Globus pallidus (tissue), 1 donor: Measurements from ENCODE around the gene FBXO11.
"Not testable (repeated sequence)": the region's sequence is repeated elsewhere in the genome, so short reads cannot be mapped to it uniquely, and the experiment has no call there.

Experiments used
- DNase-seq: peaks from one replicate; pipeline ENCODE4 v3.0.0-alpha.2; 2015; ENCODE audit warnings: low spot score

Gene FBXO11

DNA sequence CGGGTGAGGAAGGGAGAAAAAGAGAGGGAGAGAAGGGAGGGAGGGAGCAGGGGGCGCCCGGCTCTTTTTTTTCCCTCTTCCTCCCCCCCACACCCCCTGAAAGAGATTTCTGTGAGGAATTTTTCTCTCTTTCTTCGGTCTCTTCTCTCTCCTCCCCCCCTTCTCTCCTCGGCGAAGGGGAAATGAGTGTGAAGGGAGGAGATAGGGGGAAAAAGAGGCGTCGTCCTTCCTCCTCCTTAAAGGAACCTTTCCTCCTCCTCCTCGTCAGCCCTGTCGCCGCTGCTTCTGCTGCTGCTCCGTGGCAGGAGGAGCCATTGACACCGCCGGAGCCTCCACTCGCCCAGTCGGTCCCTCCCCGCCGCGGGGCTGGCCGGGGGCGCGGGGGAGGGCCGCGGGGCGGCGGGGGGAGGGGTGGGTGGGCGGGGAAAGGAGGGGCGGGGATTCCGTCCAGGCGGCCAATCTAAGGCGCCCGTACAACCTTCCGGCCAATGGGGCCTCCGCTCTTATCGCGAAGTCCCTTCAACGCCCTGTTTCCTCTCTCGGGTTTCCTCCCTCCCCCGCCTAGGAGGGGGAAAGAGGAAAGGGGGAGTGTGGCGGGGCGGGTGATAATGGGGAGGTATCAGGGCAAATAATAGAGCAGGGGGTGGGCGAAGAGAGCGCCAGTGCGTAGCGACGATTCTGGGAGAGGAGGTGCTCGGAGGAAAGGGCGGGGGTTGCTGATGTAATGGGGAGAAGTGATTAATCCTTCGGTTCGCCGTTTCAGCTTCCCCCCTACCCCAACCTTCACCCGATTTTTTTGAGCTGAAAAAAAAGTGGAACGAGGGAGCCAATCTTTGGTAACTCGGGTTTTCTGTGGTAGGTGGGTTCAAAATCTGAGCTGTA lies at the start of gene FBXO11:
FBXO11 (minus strand) TSS at position 342 of the 882 bp plus-strand sequence. CDS start 778 bp downstream, outside the sequence.
- peak; percentile 98 for DNase-seq

GRCh38 chr2:47950340-47951301 lies 44.3 kb upstream of the FBXO11 start:
- DNase-seq = no peak

GRCh38 chr2:47946593-47946992 lies 40.3 kb upstream of the FBXO11 start:
- no peak for DNase-seq

- DNase-seq = no peak
Measured at GRCh38 chr2:47945046-47945781, 38.9 kb upstream of the FBXO11 start.

DNA sequence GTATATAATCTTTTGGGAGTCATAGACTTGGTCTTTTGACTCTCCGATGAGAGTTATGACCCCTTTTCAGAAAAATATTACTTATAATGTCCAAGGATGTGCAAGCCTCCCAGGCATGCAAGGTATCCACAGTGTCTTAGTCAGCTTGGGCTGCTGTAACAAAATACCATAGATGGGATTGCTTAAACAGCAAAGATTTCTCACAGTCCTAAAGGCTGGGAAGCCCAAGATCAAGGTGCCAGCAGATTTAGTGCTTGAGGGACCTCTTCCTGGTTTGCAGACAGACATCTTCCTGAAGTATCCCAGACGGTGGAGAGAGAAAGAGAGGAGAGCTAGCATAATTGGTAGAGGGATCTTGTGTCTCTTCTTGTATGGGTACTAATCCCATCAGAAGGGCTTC lies 35.6 kb upstream of the FBXO11 start:
- no peak for DNase-seq

DNA sequence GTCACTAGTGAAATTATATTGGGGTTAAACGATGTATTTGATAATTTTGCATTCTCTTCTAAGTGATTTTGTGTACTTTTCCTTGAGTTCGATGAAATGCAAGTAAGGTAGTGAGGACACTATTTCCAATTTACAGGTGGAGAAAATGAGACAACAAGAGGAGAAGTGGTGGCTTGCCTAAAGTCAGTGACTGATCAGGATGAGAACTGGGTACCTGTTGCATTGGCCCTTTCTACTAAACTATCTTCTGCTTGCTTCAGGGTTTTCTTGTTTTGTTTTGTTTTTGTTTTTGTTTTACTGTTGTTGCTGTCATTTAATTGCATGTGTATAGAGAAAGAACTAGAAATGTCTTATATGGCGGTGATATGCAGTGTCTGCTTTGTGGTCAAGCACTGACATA lies 31.4 kb upstream of the FBXO11 start:
- no peak for DNase-seq

DNA sequence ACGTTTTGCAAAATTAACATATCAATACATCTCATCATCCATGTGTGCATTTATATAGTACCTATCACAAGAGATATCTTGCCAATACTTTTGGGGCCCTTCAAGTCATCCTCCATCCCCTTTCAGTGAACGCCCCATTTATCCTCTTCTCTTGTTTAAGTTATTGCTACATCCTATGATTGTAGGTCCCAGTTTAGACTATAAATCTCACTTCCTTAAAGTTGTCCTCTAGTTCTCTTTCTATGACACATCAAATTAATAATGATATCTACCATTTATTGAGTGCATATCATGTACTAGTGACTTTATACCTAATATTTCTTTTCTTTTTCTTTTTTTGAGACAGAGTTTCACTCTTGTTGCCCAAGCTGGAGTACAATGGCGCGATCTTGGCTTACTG lies 28.8 kb upstream of the FBXO11 start:
- no peak for DNase-seq

GRCh38 chr2:47918043-47918442 lies 11.7 kb upstream of the FBXO11 start:
- no peak for DNase-seq

DNA sequence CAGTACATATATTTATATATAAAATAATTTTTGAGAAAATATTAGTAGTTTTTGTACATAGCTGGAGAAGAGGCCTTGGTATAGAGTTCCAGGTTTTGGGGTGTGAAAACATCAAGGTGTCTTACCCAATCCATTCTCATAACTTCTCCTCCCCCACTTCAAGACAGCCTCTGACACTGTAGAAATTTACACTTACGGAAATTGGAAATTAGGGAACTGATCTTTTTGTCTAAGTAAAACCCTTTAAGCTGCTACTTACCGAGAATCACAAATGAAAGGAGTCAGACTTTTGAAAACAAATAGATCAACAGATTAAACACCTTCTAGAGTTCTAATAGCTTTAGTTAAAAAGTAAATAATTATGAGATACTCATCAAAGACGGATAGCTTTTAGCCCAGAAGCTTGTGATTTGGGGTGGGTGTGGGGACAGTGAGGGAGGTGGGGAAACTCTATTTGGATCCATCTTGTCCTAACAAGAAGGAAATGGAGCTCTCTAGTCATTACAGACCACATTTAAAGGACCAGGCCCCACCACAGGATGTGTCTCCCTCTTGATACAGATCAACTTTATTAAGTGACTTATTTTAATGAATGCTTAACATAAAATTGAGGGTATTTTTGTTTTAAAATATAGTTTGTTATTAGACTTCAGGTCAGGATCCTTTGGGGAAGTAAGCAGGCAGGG lies 11.1 kb upstream of the FBXO11 start:
- DNase-seq = no peak

DNA sequence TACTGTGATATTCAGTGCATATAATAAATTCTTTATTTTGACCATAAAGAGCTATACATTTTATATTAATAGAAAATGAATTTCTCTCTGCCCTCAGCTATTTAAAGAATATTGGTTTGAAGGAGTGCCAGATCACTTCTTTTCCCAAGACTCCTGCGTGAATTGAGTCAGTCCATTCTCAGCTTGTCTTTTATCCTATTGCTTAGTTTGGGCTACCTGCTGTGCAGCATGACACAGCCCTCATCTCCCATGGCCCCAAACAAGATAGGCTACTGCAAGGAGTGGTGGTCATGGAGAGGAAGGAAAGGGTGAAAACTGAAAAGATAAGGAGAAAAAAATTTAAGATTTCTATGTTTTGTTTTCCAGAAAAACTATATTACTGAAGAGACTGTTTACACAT lies 10.1 kb upstream of the FBXO11 start:
- DNase-seq = no peak

DNA sequence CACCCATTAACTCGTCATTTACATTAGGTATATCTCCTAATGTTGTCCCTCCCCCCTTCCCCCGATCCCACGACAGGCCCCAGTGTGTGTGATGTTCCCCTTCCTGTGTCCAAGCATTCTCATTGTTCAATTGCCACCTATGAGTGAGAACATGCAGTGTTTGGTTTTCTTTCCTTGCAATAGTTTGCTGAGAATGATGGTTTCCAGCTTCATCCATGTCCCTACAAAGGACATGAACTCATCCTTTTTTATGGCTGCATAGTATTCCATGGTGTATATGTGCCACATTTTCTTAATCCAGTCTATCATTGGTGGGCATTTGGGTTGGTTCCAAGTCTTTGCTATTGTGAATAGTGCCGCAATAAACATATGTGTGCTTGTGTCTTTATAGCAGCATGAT lies 4.4 kb upstream of the FBXO11 start:
- not testable (repeated sequence) for DNase-seq

DNA sequence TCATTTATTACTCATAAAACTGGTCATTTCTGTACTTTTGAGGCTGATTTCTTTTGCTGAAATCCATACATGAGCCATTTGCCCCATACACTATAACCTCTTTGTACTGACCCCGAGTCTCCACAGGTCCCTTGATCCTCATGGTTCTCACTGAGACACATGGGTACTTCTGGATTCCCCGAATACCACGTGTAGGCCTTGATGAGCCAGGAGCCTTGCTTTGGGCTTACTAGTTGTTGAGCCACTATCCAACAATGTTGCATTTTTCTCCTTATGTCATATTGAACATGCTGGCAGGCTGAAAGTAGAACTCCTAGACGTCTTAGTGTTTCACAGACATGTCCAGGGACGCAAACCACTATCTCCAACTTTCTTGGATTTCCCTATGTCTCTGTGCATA lies 2.4 kb upstream of the FBXO11 start:
- DNase-seq = no peak

GRCh38 chr2:47907039-47907781 lies 912 bp upstream of the FBXO11 start:
- peak; percentile 21 for DNase-seq

DNA sequence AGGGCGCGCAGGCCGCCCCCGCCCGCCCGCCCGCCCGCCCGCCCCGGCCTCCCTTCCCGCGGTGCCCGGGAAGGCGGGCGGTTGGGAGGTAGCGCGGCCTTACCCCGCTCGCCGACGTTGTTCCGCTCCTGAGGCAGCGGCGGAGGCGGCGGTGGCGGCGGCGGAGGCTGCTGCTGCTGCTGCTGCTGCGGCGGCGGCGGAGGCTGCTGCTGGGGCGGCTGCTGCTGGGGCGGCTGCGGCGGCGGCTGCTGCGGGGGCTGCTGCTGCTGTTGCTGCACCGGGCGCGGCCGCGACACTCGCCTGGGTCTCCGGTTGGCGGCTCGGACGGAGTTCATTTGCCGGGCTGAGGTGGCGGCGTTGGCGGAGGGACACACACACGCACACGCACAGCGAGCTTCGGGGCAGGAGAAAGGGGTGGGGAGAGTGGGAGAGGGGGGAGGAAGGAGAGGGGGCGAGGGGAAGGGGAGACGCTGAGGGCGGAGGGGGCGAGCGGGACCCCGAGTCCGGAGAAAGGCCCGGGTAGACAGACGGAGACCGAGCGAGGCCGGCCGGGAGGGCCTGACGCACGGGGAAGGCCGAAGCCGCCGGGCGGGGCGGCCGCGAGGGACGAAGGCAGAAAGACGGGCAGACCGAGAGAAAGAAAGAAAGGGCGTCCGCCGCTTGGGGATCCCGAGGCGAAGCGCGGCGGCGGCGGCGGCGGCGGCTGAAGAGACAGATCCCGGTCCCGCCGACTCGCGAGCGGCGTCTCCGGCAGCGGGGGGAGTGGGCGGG lies 727 bp downstream of the FBXO11 start:
- no peak for DNase-seq

DNA sequence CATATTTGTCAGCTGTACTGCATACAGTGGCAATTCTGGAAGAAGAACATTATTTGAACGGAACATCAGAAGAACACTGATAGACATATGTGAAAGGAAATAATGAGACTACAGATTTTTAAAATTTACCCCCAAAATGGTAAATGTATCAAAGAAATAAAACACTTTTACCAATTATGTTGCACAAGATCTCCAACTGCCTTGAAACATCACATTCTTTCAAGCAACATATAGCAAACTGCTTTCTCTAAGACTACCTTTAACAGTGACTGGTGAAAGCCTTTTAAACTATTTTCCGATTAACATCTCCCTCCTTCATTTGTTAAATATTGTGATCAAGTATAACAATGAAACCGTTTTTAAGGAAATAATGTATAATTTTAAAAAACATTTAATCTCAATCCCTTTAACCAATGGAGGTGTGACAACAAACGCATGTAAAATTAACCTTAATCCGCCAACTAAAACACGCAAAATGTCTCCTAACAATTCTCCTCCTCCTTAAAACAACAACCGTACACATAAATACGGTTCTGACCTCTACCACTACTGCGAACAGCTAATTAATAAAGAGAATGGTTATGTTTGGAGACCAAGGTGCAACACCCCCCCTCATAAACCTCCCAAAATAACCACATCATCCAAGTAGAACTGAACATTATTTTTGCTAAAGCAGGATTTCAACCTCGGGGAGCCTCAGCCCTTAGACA lies 2.4 kb downstream of the FBXO11 start:
- DNase-seq = peak; percentile 12

DNA sequence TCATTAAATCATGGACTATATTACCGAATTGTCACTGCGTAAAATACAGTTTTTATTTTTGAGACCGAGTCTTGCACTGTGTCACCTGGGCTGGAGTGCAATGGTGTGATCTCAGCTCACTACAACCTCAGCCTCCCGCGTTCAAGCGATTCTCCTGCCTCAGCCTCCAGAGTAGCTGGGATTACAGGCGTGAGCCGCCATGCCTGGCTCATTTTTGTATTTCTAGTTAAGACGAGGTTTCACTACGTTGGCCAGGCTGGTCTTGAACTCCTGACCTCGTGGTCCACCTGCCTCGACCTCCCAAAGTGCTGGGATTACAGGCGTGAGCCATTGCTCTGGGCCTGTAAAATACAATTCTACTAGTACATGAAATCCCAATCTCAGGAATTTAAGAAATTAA lies 4.4 kb downstream of the FBXO11 start:
- not testable (repeated sequence) for DNase-seq

DNA sequence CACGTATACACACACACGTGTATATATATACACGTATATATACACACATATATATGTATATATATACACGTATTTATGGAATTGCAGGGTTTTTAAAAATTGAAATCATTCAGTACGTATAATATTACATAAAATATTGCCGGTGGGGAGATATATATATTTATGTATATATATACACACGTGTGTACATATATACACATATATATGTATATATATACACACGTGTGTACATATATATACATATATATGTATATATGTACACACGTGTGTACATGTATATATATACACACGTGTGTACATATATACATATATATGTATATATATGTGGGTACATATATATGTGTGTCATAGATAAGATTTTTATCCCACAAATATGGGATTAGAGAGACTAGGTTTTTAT lies 5.4 kb downstream of the FBXO11 start:
- no peak for DNase-seq

DNA sequence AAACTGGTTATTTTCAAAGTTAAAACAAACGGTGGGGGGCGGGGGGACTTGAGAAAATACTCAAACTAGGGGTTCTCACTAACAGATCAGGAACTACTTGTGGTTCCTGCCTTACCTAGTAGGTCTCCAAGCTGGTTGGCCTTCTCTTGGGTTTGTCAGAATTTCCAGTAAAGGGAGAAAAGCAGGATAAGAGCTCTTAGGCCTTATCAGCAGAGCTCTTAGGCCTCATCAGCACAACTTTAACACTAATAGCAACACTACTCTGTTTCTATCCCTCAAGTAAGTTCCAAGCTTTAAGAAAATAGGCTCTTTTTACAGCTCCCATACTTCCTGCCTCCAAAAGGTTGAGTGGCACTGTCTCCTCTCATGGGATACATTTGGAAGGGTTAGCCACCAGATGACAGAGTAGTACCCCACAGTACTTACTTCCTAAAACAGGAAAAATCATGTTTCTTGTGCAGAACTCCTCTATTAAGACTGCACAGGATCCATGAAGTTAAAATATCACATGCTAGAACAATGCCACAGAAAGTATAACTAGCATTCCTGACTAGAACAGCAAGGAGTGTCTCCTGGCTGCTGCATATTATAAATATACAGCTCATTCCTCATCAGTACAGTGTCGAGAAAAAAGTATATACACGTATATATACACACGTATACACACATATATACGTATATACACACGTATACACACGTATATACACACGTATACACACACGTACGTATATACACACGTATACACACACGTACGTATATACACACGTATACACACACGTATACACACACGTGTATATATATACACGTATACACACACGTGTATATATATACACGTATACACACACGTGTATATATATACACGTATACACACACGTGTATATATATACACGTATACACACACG lies 6.1 kb downstream of the FBXO11 start:
- no peak for DNase-seq
